Measurements from ENCODE around the gene GLI3. TPM values are rescaled to one million over a fixed set of nuclear protein-coding genes. Genes with fewer than 3 reads are reported as not detected.

GLI3 gene
- polyA plus RNA-seq, 1 experiment = 6.0 TPM

GRCh38 chr7:42244828-42245227 is 7.8 kb upstream of the GLI3 start:
- H3K27me3 ChIP-seq (ENCODE audit: control insufficient read depth, insufficient read depth, low read length) = no peaks in the 10 kb centered on the region
- ChIA-PET POLR2A (no interaction called here), CTCF (interaction anchor here (0.6 to 1.9 kb wide), 5 partner anchors 265 to 304 kb away, joined by 3 to 7 read pairs (median 5); no protein-coding TSS in a partner anchor)
- TF ChIP-seq, protein P1, sequence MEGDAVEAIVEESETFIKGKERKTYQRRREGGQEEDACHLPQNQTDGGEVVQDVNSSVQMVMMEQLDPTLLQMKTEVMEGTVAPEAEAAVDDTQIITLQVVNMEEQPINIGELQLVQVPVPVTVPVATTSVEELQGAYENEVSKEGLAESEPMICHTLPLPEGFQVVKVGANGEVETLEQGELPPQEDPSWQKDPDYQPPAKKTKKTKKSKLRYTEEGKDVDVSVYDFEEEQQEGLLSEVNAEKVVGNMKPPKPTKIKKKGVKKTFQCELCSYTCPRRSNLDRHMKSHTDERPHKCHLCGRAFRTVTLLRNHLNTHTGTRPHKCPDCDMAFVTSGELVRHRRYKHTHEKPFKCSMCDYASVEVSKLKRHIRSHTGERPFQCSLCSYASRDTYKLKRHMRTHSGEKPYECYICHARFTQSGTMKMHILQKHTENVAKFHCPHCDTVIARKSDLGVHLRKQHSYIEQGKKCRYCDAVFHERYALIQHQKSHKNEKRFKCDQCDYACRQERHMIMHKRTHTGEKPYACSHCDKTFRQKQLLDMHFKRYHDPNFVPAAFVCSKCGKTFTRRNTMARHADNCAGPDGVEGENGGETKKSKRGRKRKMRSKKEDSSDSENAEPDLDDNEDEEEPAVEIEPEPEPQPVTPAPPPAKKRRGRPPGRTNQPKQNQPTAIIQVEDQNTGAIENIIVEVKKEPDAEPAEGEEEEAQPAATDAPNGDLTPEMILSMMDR (IDR thresholded peaks at IDR 0.05; ENCODE audit: low read depth, low read length) = no peak
- H3K27ac ChIP-seq (ENCODE audit: low read depth, low read length) = no peak overlapping the region
- H3K4me3 ChIP-seq (ENCODE audit: low read depth, low read length) = no peak overlapping the region
- H3K9me3 ChIP-seq (ENCODE audit: control insufficient read depth, insufficient read depth, low read length) = no peaks in the 10 kb centered on the region
- no peak for DNase-seq (ENCODE audit: low read depth, low spot score)

- Histone ChIP-seq H3K9me3 (ENCODE audit: control insufficient read depth, insufficient read depth, low read length) (no peaks in the 10 kb centered on the region; the same call in 1 of the 2 replicates), H3K27ac (ENCODE audit: low read depth, low read length) (no peak overlapping the region), H3K27me3 (ENCODE audit: control insufficient read depth, insufficient read depth, low read length) (no peaks in the 10 kb centered on the region), H3K4me3 (ENCODE audit: low read depth, low read length) (no peak overlapping the region)
- TF ChIP-seq, protein P1 (IDR thresholded peaks at IDR 0.05; ENCODE audit: low read depth, low read length) = no peak
- ChIA-PET CTCF (interaction anchor here (1.6 kb wide), 1 partner anchor 9 kb away, joined by 3 read pairs; no protein-coding TSS in a partner anchor), POLR2A (no interaction called here)
- no peak for DNase-seq (ENCODE audit: low read depth, low spot score)
These were observed 5.4 kb upstream of the GLI3 start for GRCh38 chr7:42242381-42242780.

DNA sequence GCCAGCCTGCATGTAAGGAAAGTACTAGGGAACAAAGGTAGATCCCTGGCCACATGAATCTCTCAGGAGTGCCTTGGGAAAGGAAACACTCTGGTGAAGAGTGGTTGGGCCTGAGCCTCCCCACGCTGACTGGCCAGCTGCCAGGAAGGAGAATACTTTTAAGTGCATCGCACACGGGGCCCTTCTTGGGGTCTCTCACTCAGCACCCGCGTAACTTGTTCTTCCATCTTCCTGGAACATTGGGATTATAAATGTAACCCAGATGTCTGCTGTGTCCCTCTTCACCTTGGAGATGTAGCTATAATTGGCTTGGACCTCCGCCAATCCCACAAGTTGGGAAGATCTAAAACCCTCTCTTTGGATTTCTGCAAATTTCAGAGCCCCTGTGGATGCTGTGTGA is 4.4 kb upstream of the GLI3 start:
- POLR2A ChIA-PET = no interaction called here
- TF ChIP-seq, protein P1 (IDR thresholded peaks at IDR 0.05; ENCODE audit: low read depth, low read length) = no peak
- Histone ChIP-seq H3K27ac (ENCODE audit: low read depth, low read length) (no peak overlapping the region), H3K27me3 (ENCODE audit: control insufficient read depth, insufficient read depth, low read length) (no peaks in the 10 kb centered on the region), H3K4me3 (ENCODE audit: low read depth, low read length) (no peak overlapping the region), H3K9me3 (ENCODE audit: control insufficient read depth, insufficient read depth, low read length) (no peaks in the 10 kb centered on the region; the same call in 1 of the 2 replicates)
- CTCF ChIA-PET = no interaction called here
- DNase-seq (ENCODE audit: low read depth, low spot score) = no peak

- H3K4me3 ChIP-seq (ENCODE audit: low read depth, low read length) = no peak overlapping the region
- ChIA-PET POLR2A (no interaction called here), CTCF (interaction anchor here (0.6 kb wide), 1 partner anchor 210 kb away, joined by 3 read pairs; no protein-coding TSS in a partner anchor)
- no peaks in the 10 kb centered on the region; the same call in 1 of the 2 replicates for H3K9me3 ChIP-seq (ENCODE audit: control insufficient read depth, insufficient read depth, low read length)
- TF ChIP-seq, protein P1 (IDR thresholded peaks at IDR 0.05; ENCODE audit: low read depth, low read length) = no peak
- no peak for DNase-seq (ENCODE audit: low read depth, low spot score)
- H3K27me3 ChIP-seq (ENCODE audit: control insufficient read depth, insufficient read depth, low read length) = no peaks in the 10 kb centered on the region
- H3K27ac ChIP-seq (ENCODE audit: low read depth, low read length) = no peak overlapping the region
These were observed 3.4 kb upstream of the GLI3 start for GRCh38 chr7:42240416-42240815.

DNA sequence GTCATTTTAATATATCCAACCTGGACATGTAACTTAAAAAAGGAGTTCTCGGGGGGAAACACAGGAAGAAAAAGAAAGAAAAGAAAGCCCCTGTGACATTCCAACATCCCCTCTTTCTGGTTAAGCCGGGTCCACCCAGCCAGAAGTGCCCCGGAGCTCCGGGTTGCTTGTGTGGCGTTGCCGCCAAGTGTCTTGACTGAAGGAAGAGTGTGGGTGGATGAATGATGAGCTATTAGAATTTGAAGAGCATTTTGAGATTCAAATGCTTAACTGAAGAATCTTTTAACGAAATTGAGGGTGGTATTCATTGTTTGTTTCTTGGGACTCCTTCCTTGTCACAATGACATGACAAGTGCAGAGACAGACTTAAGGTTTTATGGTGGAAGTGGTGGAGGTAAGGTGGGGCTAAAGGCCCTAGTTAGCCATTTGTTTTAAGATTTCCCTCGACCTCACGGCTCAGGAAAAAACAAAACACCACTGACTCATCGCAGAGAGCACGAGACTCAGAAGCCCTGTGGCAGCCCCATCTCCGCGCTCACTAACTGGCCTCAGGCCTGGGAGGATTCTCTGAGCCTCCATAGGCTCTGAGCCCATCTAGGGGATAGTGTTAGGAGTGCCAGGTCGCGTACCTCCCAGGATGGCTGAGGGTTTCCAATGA is 1.8 kb upstream of the GLI3 start:
- POLR2A ChIA-PET = interaction anchor here (0.6 to 1.1 kb wide), 2 partner anchors 19 to 138 kb away, joined by 3 read pairs; no protein-coding TSS in a partner anchor
- peak; percentile 34 for DNase-seq (ENCODE audit: low read depth, low spot score)
- TF ChIP-seq, protein P1 (IDR thresholded peaks at IDR 0.05; ENCODE audit: low read depth, low read length) = no peak
- peak overlapping the region; percentile 91 for H3K27ac ChIP-seq (ENCODE audit: low read depth, low read length)
- H3K27me3 ChIP-seq (ENCODE audit: control insufficient read depth, insufficient read depth, low read length) = no peaks in the 10 kb centered on the region
- H3K9me3 ChIP-seq (ENCODE audit: control insufficient read depth, insufficient read depth, low read length) = no peaks in the 10 kb centered on the region; the same call in 1 of the 2 replicates
- CTCF ChIA-PET = interaction anchor here (0.6 to 1.4 kb wide), 6 partner anchors 35 to 638 kb away, joined by 3 to 7 read pairs (median 3); no protein-coding TSS in a partner anchor
- no peak overlapping the region; the same call in 1 of the 2 replicates for H3K4me3 ChIP-seq (ENCODE audit: low read depth, low read length)

All from AG04450 (cell line).